MV-4-11 (cell line): ENCODE data around the gene DHH.

Source experiments
- DNase-seq: peaks from one replicate; lab custom pipeline; 2025; lab: John Stamatoyannopoulos, UW

The DHH gene

GRCh38 chr12:49109641-49110463 lies 15.3 kb upstream of the DHH start:
- no peak for DNase-seq

GRCh38 chr12:49108958-49109404 lies 14.4 kb upstream of the DHH start:
- DNase-seq, result peak; percentile 61

- peak; percentile 77 for DNase-seq
Measured at GRCh38 chr12:49105504-49106084, 11.0 kb upstream of the DHH start.

GRCh38 chr12:49104822-49105221 lies 10.2 kb upstream of the DHH start:
- DNase-seq, result no peak

- DNase-seq, result no peak
Measured at GRCh38 chr12:49100380-49100779, 5.8 kb upstream of the DHH start.

- no peak for DNase-seq
Measured at GRCh38 chr12:49098703-49099102, 4.1 kb upstream of the DHH start.

GRCh38 chr12:49098035-49098451 lies 3.4 kb upstream of the DHH start:
- peak; percentile 44 for DNase-seq

GRCh38 chr12:49097381-49097780 lies 2.8 kb upstream of the DHH start:
- no peak for DNase-seq

GRCh38 chr12:49094975-49095365 lies 369 bp upstream of the DHH start:
- DNase-seq, result no peak

- no peak for DNase-seq
Measured at GRCh38 chr12:49093792-49094159, 825 bp downstream of the DHH start.

GRCh38 chr12:49092816-49093406 lies 1.7 kb downstream of the DHH start:
- DNase-seq, result no peak

- DNase-seq, result no peak
Measured at GRCh38 chr12:49092086-49092815, 2.4 kb downstream of the DHH start.

GRCh38 chr12:49091836-49092085 lies 2.8 kb downstream of the DHH start:
- DNase-seq, result no peak

- DNase-seq, result no peak
Measured at GRCh38 chr12:49091056-49091835, 3.4 kb downstream of the DHH start.

GRCh38 chr12:49089821-49090773 lies 4.5 kb downstream of the DHH start:
- DNase-seq, result peak; percentile 8

- DNase-seq, result no peak
Measured at GRCh38 chr12:49088932-49089330, 5.7 kb downstream of the DHH start.

- DNase-seq, result peak; percentile 69
Measured at GRCh38 chr12:49088150-49088931, 6.3 kb downstream of the DHH start.

- no peak for DNase-seq
Measured at GRCh38 chr12:49086116-49086515, 8.5 kb downstream of the DHH start.

- DNase-seq, result no peak
Measured at GRCh38 chr12:49084438-49084837, 10.2 kb downstream of the DHH start.

- DNase-seq, result no peak
Measured at GRCh38 chr12:49079793-49080192, 14.8 kb downstream of the DHH start.
